Lower lobe of right lung (tissue), 2 donors: ENCODE results near the gene FAM180A. TPM values are rescaled to one million over a fixed set of nuclear protein-coding genes. Genes with fewer than 3 reads are reported as not detected.
A peak's percentile ranks its signal among the peaks of the same experiment; 100 is the strongest.

Experiments used
- ATAC-seq, 2 donors: fragments of 200-7000 bp; cut with Tn5 transposase; one replicate each; pipeline ENCODE4 v1.9.1; 2020 to 2022; ENCODE audit warnings: mild to moderate bottlenecking in 2 of 2, moderate library complexity in 2 of 2
- DNase-seq: peaks from one replicate; pipeline ENCODE4 v3.0.0-alpha.2; 2020
- H3K27ac ChIP-seq: fragments of 200-600 bp; one replicate; pipeline ENCODE4 v1.8.0; 2022
- H3K27me3 ChIP-seq: fragments of 200-600 bp; one replicate; pipeline ENCODE4 v1.8.0; 2022; ENCODE audit warnings: low read depth
- H3K36me3 ChIP-seq: fragments of 200-600 bp; one replicate; pipeline ENCODE4 v1.8.0; 2022; ENCODE audit warnings: mild to moderate bottlenecking
- H3K4me1 ChIP-seq: fragments of 200-600 bp; one replicate; pipeline ENCODE4 v1.8.0; 2022
- H3K4me3 ChIP-seq: fragments of 200-600 bp; one replicate; pipeline ENCODE4 v1.8.0; 2022; ENCODE audit warnings: mild to moderate bottlenecking
- H3K9me3 ChIP-seq: fragments of 200-600 bp; one replicate; pipeline ENCODE4 v1.8.0; 2022
- intact Hi-C: fragments of 100-400 bp; cut with DNase I; formaldehyde crosslinking; loops from one replicate; pipeline ENCODE4 v1.11.0; 2022
- long read RNA-seq: library from polyadenylated mRNA; unstranded; transcript quantifications from one replicate; pipeline ENCODE4 v2.0.0, GENCODE V29; 2021
- total RNA-seq: library from RNA; stranded (reverse); fragmentation: NEBNext Ultra II Directional; extraction: Animal tissue kit (Norgen Biotek cat#: 25700); gene quantifications from one replicate; pipeline ENCODE4 v1.2.1, GENCODE V29; 2021
- TF ChIP-seq, protein P1 (sequence below): fragments of 200-600 bp; IDR thresholded peaks from one replicate; pipeline ENCODE4 v1.8.0; 2022; ENCODE audit warnings: antibody characterized with exemption, mild to moderate bottlenecking
- donor health status: DM: no; HTN: yes; CAD: no; lungs with severe emphysema.

Gene FAM180A
- total RNA-seq: 3.0 TPM
- long read RNA-seq, partial matches to known transcripts: 0 of 1 reads
- long read RNA-seq, other reads (novel, unspliced or antisense): 0 of 1 reads

DNA sequence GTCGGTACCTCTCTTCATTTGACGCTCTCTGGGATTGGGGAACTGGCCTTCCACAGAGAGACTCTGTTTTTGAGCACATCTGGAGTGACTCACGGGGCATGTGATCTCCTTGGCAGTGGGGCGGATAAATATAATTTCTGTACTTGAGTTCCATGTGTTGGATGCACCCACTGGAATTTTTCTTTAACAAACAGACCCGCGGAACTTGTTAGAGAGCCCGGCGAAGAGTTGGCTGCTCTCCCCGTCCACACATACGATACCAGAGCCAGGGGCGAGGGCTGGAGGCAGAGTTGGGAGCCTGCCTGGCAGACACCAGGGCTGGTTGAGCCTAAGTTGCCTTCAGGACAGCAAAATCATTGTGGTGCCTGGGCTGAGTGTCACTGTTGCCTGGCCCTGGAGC is at the start of gene FAM180A:
FAM180A (minus strand) TSS at position 44 of the 400 bp plus-strand sequence. CDS start 233 bp downstream, outside the sequence.
- ATAC-seq (peak; percentile 33 to 34), DNase-seq (no peak)
- TF ChIP-seq, protein P1, sequence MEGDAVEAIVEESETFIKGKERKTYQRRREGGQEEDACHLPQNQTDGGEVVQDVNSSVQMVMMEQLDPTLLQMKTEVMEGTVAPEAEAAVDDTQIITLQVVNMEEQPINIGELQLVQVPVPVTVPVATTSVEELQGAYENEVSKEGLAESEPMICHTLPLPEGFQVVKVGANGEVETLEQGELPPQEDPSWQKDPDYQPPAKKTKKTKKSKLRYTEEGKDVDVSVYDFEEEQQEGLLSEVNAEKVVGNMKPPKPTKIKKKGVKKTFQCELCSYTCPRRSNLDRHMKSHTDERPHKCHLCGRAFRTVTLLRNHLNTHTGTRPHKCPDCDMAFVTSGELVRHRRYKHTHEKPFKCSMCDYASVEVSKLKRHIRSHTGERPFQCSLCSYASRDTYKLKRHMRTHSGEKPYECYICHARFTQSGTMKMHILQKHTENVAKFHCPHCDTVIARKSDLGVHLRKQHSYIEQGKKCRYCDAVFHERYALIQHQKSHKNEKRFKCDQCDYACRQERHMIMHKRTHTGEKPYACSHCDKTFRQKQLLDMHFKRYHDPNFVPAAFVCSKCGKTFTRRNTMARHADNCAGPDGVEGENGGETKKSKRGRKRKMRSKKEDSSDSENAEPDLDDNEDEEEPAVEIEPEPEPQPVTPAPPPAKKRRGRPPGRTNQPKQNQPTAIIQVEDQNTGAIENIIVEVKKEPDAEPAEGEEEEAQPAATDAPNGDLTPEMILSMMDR: no peak
- H3K27ac ChIP-seq: no peak within 1 kb of the TSS
- intact Hi-C loops: no loop called here
- H3K4me1 ChIP-seq: no peaks in the 10 kb centered on the region
- no peaks in the 10 kb centered on the region for H3K27me3 ChIP-seq
- H3K4me3 ChIP-seq: peak within 1 kb of the TSS; percentile 36
- H3K9me3 ChIP-seq: no peaks in the 10 kb centered on the region
- no peaks in the 10 kb centered on the region for H3K36me3 ChIP-seq

DNA sequence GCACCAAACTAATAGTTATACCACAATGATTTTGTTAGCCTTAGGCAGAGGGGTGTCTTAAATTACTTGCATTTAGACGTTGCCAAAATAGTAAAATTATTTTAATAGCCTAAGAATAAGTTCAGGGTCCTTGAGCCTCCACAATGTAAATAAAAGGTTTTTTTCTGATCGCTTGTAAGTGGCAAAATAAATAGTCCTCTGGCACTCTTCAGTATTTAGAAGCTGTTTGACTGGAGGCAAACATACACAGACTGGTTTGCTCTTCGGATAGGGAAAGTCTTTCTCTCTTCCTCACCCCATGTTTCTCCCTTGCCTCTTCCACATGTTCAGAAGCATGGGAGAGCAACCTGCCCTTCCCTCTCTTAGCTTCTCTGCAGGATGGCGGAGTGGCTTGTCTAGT is 49.5 kb upstream of the FAM180A start:
- Histone ChIP-seq H3K36me3 (no peaks in the 10 kb centered on the region), H3K27ac (no peak overlapping the region), H3K9me3 (no peaks in the 10 kb centered on the region), H3K4me3 (no peak overlapping the region), H3K27me3 (peaks cover 8% of the 10 kb centered on the region), H3K4me1 (peaks cover 5% of the 10 kb centered on the region)
- DNase-seq: no peak
- TF ChIP-seq, protein P1: no peak
- intact Hi-C loops: no loop called here
- peak in 1 of 2 donors; percentile 54 for ATAC-seq

DNA sequence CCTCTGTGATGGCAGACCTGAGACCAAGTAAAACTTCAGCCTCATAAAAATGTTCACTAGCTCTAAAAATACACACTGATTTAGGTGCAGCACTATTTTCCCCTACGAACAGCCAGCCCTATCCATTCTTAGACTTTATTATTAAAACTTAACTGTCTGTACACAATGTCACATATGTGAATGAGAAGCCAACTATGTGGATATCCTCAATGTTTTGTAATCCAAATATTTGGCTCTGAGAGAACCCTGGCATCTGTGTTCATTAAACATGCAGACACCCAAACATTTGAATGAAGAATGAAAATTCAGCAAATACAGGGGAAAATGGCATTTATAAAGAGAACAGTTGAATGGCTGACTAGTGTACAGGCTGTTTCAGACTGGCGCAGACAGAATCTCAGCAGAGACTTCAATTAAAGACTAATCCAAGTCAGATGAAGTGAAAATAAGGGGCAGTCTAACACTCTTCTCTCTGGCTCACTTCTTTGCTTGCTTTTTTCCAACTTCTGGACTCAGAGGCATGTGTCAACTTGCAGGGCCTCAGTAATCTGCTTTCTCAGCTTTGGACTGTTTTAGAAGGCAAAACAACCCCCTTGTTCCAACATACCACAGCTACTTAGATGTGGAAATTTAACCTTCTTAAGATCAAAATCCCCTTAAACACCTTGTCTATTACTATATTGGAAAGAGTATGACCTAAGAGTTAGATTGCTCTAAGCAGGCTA is 47.4 kb upstream of the FAM180A start:
- DNase-seq (no peak), ATAC-seq (no peak)
- no peak overlapping the region for H3K4me3 ChIP-seq
- H3K9me3 ChIP-seq: no peaks in the 10 kb centered on the region
- H3K36me3 ChIP-seq: no peaks in the 10 kb centered on the region
- intact Hi-C loops: no loop called here
- no peak overlapping the region for H3K27ac ChIP-seq
- H3K27me3 ChIP-seq: peaks cover 8% of the 10 kb centered on the region
- TF ChIP-seq, protein P1: no peak
- peaks cover 5% of the 10 kb centered on the region for H3K4me1 ChIP-seq

DNA sequence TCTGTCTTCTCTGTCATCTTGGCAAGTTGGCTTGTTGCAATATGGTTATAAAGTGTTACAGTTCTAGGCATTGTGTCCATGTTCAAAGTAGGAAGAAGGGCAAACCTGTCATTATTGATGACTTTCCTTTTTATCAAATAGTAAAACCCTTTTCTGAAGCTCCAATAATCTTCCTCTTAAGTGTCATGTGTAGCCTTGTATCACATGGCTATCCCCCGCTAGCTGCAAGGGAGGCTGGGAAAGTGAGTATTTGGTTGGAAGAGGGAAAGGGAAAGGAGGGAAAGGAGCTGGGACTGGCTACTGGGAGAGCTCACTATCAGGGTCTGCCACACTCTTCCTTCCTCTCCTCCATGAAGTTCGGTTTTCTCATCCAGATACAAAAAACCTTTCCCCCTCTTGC is 45.2 kb upstream of the FAM180A start:
- Histone ChIP-seq H3K36me3 (no peaks in the 10 kb centered on the region), H3K27ac (no peak overlapping the region), H3K4me3 (no peak overlapping the region), H3K27me3 (no peaks in the 10 kb centered on the region), H3K9me3 (no peaks in the 10 kb centered on the region), H3K4me1 (peaks cover 5% of the 10 kb centered on the region)
- intact Hi-C loops: no loop called here
- DNase-seq (no peak), ATAC-seq (no peak)
- TF ChIP-seq, protein P1: no peak

DNA sequence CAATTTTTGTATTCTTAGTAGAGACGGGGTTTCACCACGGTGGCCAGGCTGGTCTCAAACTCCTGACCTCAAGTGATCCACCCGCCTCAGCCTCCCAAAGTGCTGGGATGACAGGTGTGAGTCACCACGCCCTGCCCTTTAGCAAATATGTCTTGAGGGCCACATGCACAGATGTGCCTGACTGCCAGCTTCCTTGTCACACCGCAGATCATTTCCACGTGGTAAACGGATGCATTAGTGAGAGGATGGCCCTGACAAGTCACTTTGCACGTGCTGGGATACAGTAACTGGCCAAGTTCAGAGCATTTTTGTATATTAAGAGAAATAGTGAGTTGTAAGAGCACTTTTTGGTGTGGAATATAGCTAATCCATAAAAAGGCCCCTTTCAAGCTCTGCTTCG is 44.3 kb upstream of the FAM180A start:
- H3K27me3 ChIP-seq: no peaks in the 10 kb centered on the region
- intact Hi-C loops: no loop called here
- DNase-seq (no peak), ATAC-seq (no peak)
- H3K9me3 ChIP-seq: no peaks in the 10 kb centered on the region
- no peaks in the 10 kb centered on the region for H3K36me3 ChIP-seq
- TF ChIP-seq, protein P1: no peak
- no peak overlapping the region for H3K27ac ChIP-seq
- no peak overlapping the region for H3K4me3 ChIP-seq
- no peaks in the 10 kb centered on the region for H3K4me1 ChIP-seq
